HepG2 (cell line): Measurements from ENCODE around the gene MRPL51. TPM values are rescaled to one million over a fixed set of nuclear protein-coding genes. Genes with fewer than 3 reads are reported as not detected.

ENCODE experiments used
- AHR ChIP-seq: IDR thresholded peaks from 2 replicates; pipeline ENCODE4 v1.6.1; 2018; ENCODE audit warnings: missing genetic modification reagents, missing compliant biosample characterization
- ERF ChIP-seq: IDR thresholded peaks from 2 replicates; pipeline ENCODE4 v1.6.1; 2018; ENCODE audit warnings: missing biosample characterization, missing genetic modification reagents
- FOSL2 ChIP-seq: sonication (generic); formaldehyde crosslinking; IDR thresholded peaks from 2 replicates; pipeline ENCODE4 v1.4.0; 2020; ENCODE audit warnings: missing genetic modification reagents
- GATAD1 ChIP-seq: IDR thresholded peaks from 2 replicates; pipeline ENCODE4 v1.6.1; 2016; ENCODE audit warnings: missing genetic modification reagents, missing compliant biosample characterization
- KDM6A ChIP-seq: IDR thresholded peaks from 2 replicates; pipeline ENCODE4 v1.6.1; 2016; ENCODE audit warnings: low read depth
- KMT2B ChIP-seq: IDR thresholded peaks from 2 replicates; pipeline ENCODE4 v1.6.1; 2016; ENCODE audit warnings: missing genetic modification reagents, missing compliant biosample characterization
- MED1 ChIP-seq: sonication (generic); formaldehyde crosslinking; IDR thresholded peaks from 2 replicates; pipeline ENCODE4 v1.4.0; 2020; ENCODE audit warnings: missing genetic modification reagents
- PRMT3 ChIP-seq: sonication (generic); formaldehyde crosslinking; IDR thresholded peaks from 2 replicates; pipeline ENCODE4 v1.8.1; 2022; ENCODE audit warnings: low read depth, mild to moderate bottlenecking, moderate library complexity, missing genetic modification reagents, borderline replicate concordance
- RFX5 ChIP-seq: IDR thresholded peaks from 2 replicates; pipeline ENCODE4 v1.6.1; 2011; ENCODE audit warnings: low read depth, low read length, improper control_type of control experiment
- RXRA ChIP-seq: sonication (generic); formaldehyde crosslinking; IDR thresholded peaks from 2 replicates; pipeline ENCODE4 v1.5.1; 2020; ENCODE audit warnings: missing genetic modification reagents
- SKI ChIP-seq: fragments of 450-650 bp; IDR thresholded peaks from one replicate; pipeline ENCODE4 v1.6.1; 2018; ENCODE audit warnings: mild to moderate bottlenecking; ENCODE audit not compliant: partially characterized antibody
- TMF1 ChIP-seq: sonication (generic); formaldehyde crosslinking; IDR thresholded peaks from 2 replicates; pipeline ENCODE4 v1.8.1; 2022; ENCODE audit warnings: low read depth, missing genetic modification reagents
- ZBTB3 ChIP-seq: sonication (generic); formaldehyde crosslinking; IDR thresholded peaks from 2 replicates; pipeline ENCODE4 v1.4.0; 2020; ENCODE audit warnings: low read depth, mild to moderate bottlenecking, moderate library complexity, missing genetic modification reagents, borderline replicate concordance
- ZNF275 ChIP-seq: sonication (generic); formaldehyde crosslinking; IDR thresholded peaks from 2 replicates; pipeline ENCODE4 v1.8.0; 2022; ENCODE audit warnings: missing genetic modification reagents, mild to moderate bottlenecking, inconsistent platforms, borderline replicate concordance
- ZNF556 ChIP-seq: sonication (generic); formaldehyde crosslinking; IDR thresholded peaks from 2 replicates; pipeline ENCODE4 v1.4.0; 2020; ENCODE audit warnings: mild to moderate bottlenecking, missing genetic modification reagents, borderline replicate concordance
- ZNF678 ChIP-seq: sonication (generic); formaldehyde crosslinking; IDR thresholded peaks from 2 replicates; pipeline ENCODE4 v1.4.0; 2020; ENCODE audit warnings: mild to moderate bottlenecking, missing genetic modification reagents
- ZNF766 ChIP-seq: sonication (generic); formaldehyde crosslinking; IDR thresholded peaks from 2 replicates; pipeline ENCODE4 v1.5.0; 2020; ENCODE audit warnings: missing genetic modification reagents, borderline replicate concordance
- polyA plus RNA-seq, 8 experiments: library from polyadenylated mRNA; depleted of rRNA in 3 of 8; stranded (reverse) in 7 of 8; unstranded in 1 of 8; fragments of >200 nt; fragmentation: Illumina TruSeq in 4 of 8; extraction: Trizol in 4 of 8; gene quantifications; 2 replicates each; pipeline versions ENCODE4 v1.2.1 to v1.2.3, GENCODE V29; 2011 to 2016; ENCODE audit warnings: low read depth in 4 of 8, missing spikeins in 1 of 8, mixed read lengths in 1 of 8; ENCODE audit not compliant: insufficient read depth in 1 of 8
- total RNA-seq, 5 experiments: library from RNA; depleted of rRNA; stranded (reverse); fragments of >200 nt; fragmentation: Illumina TruSeq; extraction: Trizol; gene quantifications; 2 replicates each; pipeline ENCODE4 v1.2.3, GENCODE V29; 2016; ENCODE audit warnings: low read depth in 1 of 5
- TF ChIP-seq, protein P1 (sequence below): sonication (generic); formaldehyde crosslinking; IDR thresholded peaks from 2 replicates; pipeline ENCODE4 v1.8.1; 2023; ENCODE audit warnings: mild to moderate bottlenecking, moderate library complexity, missing genetic modification reagents
- TF ChIP-seq, protein P2 (sequence below): sonication (generic); formaldehyde crosslinking; IDR thresholded peaks from 2 replicates; pipeline ENCODE4 v1.5.1; 2020; ENCODE audit warnings: mild to moderate bottlenecking, missing genetic modification reagents, borderline replicate concordance
- TF ChIP-seq, protein P3 (sequence below): sonication (generic); formaldehyde crosslinking; IDR thresholded peaks from 2 replicates; pipeline ENCODE4 v1.8.0; 2022; ENCODE audit warnings: missing genetic modification reagents, low read depth, mild to moderate bottlenecking, borderline replicate concordance

Gene MRPL51
- total and polyA plus RNA-seq, 2 of the 13 experiments (the other 11 are each of a cell fraction or from before 2014, with no cell fraction given): 64.8 to 278 TPM

DNA sequence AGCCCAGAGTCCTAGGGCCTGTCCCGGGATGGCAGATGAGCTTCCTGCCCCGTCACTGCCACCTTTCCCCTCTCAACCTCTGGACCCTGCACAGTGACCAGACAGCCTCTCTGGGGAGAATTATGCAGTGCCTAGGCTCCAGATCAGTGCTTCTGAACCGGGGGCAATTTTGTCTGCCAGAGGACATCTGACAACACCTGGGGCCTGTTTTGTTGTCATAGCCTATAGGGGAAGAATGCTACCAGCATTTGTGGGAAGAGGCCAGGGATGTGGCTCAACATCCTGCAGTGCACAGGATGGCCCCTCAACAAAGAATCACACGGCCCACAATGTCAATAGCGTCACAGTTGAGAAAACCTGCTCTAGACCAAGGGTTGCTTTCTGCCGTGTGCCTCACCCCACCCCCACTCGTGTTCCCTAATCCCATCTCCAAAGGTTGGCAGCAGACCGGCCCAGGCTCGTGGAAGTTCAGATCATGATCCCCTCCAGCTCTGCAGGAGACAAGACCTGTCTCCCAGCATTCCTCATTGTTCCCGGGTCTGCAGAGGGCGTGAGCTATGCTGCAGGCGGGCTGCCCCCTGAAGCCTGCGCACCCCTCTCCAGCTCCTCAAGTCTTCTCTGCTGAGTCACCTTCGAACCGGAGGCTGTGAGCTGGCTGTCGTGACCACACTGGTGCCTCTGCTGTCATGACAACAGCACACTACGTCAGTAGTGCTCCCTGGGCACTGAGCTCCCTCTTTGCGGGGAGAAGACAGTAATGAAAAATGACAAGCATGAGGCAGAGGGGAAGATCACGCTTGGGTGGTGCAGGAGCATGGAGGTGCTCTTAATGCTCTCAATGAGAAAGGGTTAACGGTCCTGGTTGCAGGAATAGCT is 39.2 kb upstream of the MRPL51 start (continued):
- TF ChIP-seq ZNF275 (no peak), PRMT3 (CRISPR knock-in tag) (0 out of 2 replicates have a peak, but pooled peaks have one; percentile 24), GATAD1 (CRISPR knock-in tag) (peak; percentile 5; the same call in 1 of the 2 replicates), ZBTB3 (CRISPR knock-in tag) (peak; percentile 48; the same call in 1 of the 2 replicates), AHR (peak; percentile 85; the same call in 1 of the 2 replicates), SKI (peak; percentile 58), ZNF556 (CRISPR knock-in tag) (peak; percentile 54; the same call in 1 of the 2 replicates), RFX5 (no peak), KMT2B (CRISPR knock-in tag) (peak; percentile 54; the same call in 1 of the 2 replicates), TMF1 (no peak), ERF (CRISPR knock-in tag) (peak; percentile 31; the same call in 1 of the 2 replicates), KDM6A (CRISPR knock-in tag) (peak; percentile 72), MED1 (CRISPR knock-in tag) (peak; percentile 79), ZNF678 (0 out of 2 replicates have a peak, but pooled peaks have one; percentile 32), RXRA (CRISPR knock-in tag) (peak; percentile 83), FOSL2 (peak; percentile 59; the same call in 1 of the 2 replicates), ZNF766 (CRISPR knock-in tag) (peak; percentile 41; the same call in 1 of the 2 replicates)
- TF ChIP-seq, protein P1, sequence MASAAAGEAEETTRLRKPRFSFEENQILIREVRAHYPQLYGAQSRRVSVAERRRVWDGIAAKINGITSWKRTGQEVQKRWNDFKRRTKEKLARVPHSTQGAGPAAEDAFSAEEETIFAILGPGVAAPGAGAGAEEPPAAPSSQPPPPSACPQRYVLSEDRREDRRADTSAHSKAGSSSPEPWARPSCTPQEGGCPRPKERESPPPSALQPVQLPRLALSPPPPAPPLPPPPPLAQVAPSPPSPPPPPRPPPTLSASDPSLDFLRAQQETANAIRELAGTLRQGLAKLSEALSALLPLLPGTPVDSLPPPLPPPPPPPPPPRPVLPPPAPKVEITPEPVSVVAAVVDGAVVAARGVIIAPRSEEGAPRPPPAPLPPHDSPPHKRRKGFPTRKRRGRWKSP (CRISPR knock-in tag): 0 out of 2 replicates have a peak, but pooled peaks have one; percentile 59
- TF ChIP-seq, protein P2, sequence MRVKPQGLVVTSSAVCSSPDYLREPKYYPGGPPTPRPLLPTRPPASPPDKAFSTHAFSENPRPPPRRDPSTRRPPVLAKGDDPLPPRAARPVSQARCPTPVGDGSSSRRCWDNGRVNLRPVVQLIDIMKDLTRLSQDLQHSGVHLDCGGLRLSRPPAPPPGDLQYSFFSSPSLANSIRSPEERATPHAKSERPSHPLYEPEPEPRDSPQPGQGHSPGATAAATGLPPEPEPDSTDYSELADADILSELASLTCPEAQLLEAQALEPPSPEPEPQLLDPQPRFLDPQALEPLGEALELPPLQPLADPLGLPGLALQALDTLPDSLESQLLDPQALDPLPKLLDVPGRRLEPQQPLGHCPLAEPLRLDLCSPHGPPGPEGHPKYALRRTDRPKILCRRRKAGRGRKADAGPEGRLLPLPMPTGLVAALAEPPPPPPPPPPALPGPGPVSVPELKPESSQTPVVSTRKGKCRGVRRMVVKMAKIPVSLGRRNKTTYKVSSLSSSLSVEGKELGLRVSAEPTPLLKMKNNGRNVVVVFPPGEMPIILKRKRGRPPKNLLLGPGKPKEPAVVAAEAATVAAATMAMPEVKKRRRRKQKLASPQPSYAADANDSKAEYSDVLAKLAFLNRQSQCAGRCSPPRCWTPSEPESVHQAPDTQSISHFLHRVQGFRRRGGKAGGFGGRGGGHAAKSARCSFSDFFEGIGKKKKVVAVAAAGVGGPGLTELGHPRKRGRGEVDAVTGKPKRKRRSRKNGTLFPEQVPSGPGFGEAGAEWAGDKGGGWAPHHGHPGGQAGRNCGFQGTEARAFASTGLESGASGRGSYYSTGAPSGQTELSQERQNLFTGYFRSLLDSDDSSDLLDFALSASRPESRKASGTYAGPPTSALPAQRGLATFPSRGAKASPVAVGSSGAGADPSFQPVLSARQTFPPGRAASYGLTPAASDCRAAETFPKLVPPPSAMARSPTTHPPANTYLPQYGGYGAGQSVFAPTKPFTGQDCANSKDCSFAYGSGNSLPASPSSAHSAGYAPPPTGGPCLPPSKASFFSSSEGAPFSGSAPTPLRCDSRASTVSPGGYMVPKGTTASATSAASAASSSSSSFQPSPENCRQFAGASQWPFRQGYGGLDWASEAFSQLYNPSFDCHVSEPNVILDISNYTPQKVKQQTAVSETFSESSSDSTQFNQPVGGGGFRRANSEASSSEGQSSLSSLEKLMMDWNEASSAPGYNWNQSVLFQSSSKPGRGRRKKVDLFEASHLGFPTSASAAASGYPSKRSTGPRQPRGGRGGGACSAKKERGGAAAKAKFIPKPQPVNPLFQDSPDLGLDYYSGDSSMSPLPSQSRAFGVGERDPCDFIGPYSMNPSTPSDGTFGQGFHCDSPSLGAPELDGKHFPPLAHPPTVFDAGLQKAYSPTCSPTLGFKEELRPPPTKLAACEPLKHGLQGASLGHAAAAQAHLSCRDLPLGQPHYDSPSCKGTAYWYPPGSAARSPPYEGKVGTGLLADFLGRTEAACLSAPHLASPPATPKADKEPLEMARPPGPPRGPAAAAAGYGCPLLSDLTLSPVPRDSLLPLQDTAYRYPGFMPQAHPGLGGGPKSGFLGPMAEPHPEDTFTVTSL: peak; percentile 67; the same call in 1 of the 2 replicates
- TF ChIP-seq, protein P3, sequence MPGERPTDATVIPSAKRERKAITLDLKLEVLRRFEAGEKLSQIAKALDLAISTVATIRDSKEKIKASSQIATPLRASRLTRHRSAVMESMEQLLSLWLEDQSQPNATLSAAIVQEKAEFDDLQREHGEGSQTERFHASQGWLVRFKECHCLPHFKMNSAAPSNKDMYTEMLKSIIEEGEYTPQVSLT (CRISPR knock-in tag): no peak
